K562 (cell line): ENCODE results near the gene ADCY9. TPM values are rescaled to one million over a fixed set of nuclear protein-coding genes. Genes with fewer than 3 reads are reported as not detected.

ENCODE experiments used
- ATAC-seq: fragments of 200-7000 bp; cut with Tn5 transposase; 3 replicates; pipeline ENCODE4 v1.9.1; 2020; ENCODE audit warnings: moderate library complexity
- BruUV-seq: library from RNA; stranded (reverse); fragments of 400-500 nt; replicated peaks from 2 replicates; lab custom pipeline; 2021; lab: Mats Ljungman, UMichigan
- CTCF ChIA-PET: fragments of 300-600 bp; formaldehyde crosslinking; extraction: SDS; loops from one replicate; lab custom pipeline; 2021; ENCODE audit warnings: low intra/inter-chr PET ratio; lab: Yijun Ruan, JAX
- POLR2A ChIA-PET: fragments of 300-600, 350-650 bp; sonication (Branson Sonifier 250); formaldehyde crosslinking; extraction: SDS; loops from one replicate; lab custom pipeline; 2021; ENCODE audit warnings: antibody characterized with exemption, inconsistent platforms; lab: Yijun Ruan, JAX
- DNase-seq, 4 experiments: peaks; one replicate each; pipeline versions ENCODE4 v3.0.0 to v3.0.0-alpha.2; 2011 to 2018; ENCODE audit warnings: low spot score in 3 of 4, mixed read lengths in 3 of 4; ENCODE audit errors: extremely low read depth in 1 of 4
- FAIRE-seq: peaks from 2 replicates; lab custom pipeline; 2011; peaks lifted over from hg19 to GRCh38; lab: Jason Lieb, UNC
- H2AFZ ChIP-seq: 2 replicates; pipeline ENCODE4 v1.6.0; 2011; ENCODE audit warnings: low read depth, low read length, control low read depth, inconsistent platforms
- H3K27ac ChIP-seq: fragments of 200-600 bp; 3 replicates; pipeline ENCODE4 v1.8.0; 2011; ENCODE audit warnings: low read depth, mild to moderate bottlenecking, control low read depth, inconsistent platforms, low read length, moderate library complexity, mixed read lengths; ENCODE audit errors: extremely low read depth
- H3K27me3 ChIP-seq, 2 experiments: fragments of 300-600 bp in 1 of 2; 2 replicates in 1 of 2; 3 replicates in 1 of 2; pipeline versions ENCODE4 v1.6.0 to v1.8.0; 2011; ENCODE audit warnings: inconsistent platforms in 2 of 2, low read length in 2 of 2, mild to moderate bottlenecking in 1 of 2, mixed read lengths in 1 of 2, moderate library complexity in 1 of 2; ENCODE audit not compliant: control insufficient read depth in 2 of 2, insufficient read depth in 2 of 2
- H3K36me3 ChIP-seq: fragments of 300-600 bp; 3 replicates; pipeline ENCODE4 v1.8.0; 2011; ENCODE audit warnings: mild to moderate bottlenecking, low read length, inconsistent platforms; ENCODE audit not compliant: control insufficient read depth, insufficient read depth
- H3K4me1 ChIP-seq, 2 experiments: fragments of 200-600 bp in 1 of 2; replicated peaks in 1 of 2; 2 replicates in 1 of 2; 3 replicates in 1 of 2; pipeline versions ENCODE4 v1.5.1 to v1.8.0; 2011; ENCODE audit warnings: inconsistent platforms in 2 of 2, low read length in 2 of 2, mild to moderate bottlenecking in 1 of 2, mixed read lengths in 1 of 2, moderate library complexity in 1 of 2; ENCODE audit not compliant: control insufficient read depth in 2 of 2, insufficient read depth in 2 of 2
- H3K4me2 ChIP-seq: 2 replicates; pipeline ENCODE4 v1.6.1; 2011; ENCODE audit warnings: low read length, control low read depth, inconsistent platforms, mixed read lengths; ENCODE audit not compliant: insufficient read depth
- H3K4me3 ChIP-seq: fragments of 200-600 bp; sonication (generic), shearing (Covaris generic); 2 replicates; pipeline ENCODE4 v1.5.1; 2016; ENCODE audit warnings: control low read depth, inconsistent platforms
- H3K79me2 ChIP-seq: fragments of 200-600 bp; 3 replicates; pipeline ENCODE4 v1.8.0; 2011; ENCODE audit warnings: low read length, inconsistent platforms; ENCODE audit not compliant: control insufficient read depth, insufficient read depth
- H3K9ac ChIP-seq, 2 experiments: 2 replicates each; pipeline versions ENCODE4 v1.6.0 to v1.6.1; 2011; ENCODE audit warnings: low read depth in 2 of 2, low read length in 2 of 2, control low read depth in 1 of 2, inconsistent platforms in 1 of 2, mild to moderate bottlenecking in 1 of 2, mixed read lengths in 1 of 2; ENCODE audit not compliant: insufficient read depth in 1 of 2
- H3K9me1 ChIP-seq: one replicate; pipeline ENCODE4 v1.6.0; 2011; ENCODE audit warnings: inconsistent platforms, mild to moderate bottlenecking, low read length, moderate library complexity; ENCODE audit not compliant: control insufficient read depth, insufficient read depth
- H3K9me3 ChIP-seq: replicated peaks from 2 replicates; pipeline ENCODE4 v1.5.1; 2011; ENCODE audit warnings: low read depth, low read length, inconsistent platforms; ENCODE audit not compliant: control insufficient read depth, insufficient read depth
- H4K20me1 ChIP-seq: replicated peaks from 2 replicates; pipeline ENCODE4 v1.6.1; 2011; ENCODE audit warnings: low read length, inconsistent platforms, mixed read lengths; ENCODE audit not compliant: control insufficient read depth, insufficient read depth
- ARNT ChIP-seq, 2 experiments: fragments of 450-650 bp; IDR thresholded peaks; 2 replicates each; pipeline ENCODE4 v1.6.1; 2016; ENCODE audit warnings: mild to moderate bottlenecking in 1 of 2
- FOXP4 ChIP-seq: sonication (generic); formaldehyde crosslinking; IDR thresholded peaks from 2 replicates; pipeline ENCODE4 v1.8.0; 2022; ENCODE audit warnings: mild to moderate bottlenecking, missing genetic modification reagents, borderline replicate concordance
- WGBS: fragments of 100-300 bp; shearing (Covaris generic); methylation state at CpG from one replicate; pipeline ENCODE4 v1.1.6; 2016; ENCODE audit warnings: low coverage, mixed read lengths; ENCODE audit not compliant: insufficient coverage; ENCODE audit errors: missing lambda C conversion rate; 5-methylcytosine and 5-hydroxymethylcytosine counted together
- in situ Hi-C: fragments of 300-500 bp; cut with MboI; formaldehyde crosslinking; loops from 4 replicates; pipeline ENCODE4 v1.15.0; 2018; ENCODE audit warnings: inconsistent platforms, mixed read lengths
- intact Hi-C: fragments of 100-400 bp; cut with micrococcal nuclease; formaldehyde crosslinking; loops from 2 replicates; pipeline ENCODE4 v1.14.2; 2022
- polyA plus RNA-seq, 8 experiments: library from polyadenylated mRNA; depleted of rRNA in 4 of 8; stranded (reverse) in 5 of 8; unstranded in 3 of 8; fragments of >200 nt; fragmentation: Nextera tagmentation in 2 of 8; fragmentation: Illumina TruSeq in 1 of 8; extraction: Ambion mirVana in 2 of 8; extraction: Trizol in 1 of 8; gene quantifications; 2 replicates each; pipeline versions ENCODE4 v1.2.1 to v1.2.3, GENCODE V29; 2011 to 2014; ENCODE audit warnings: inconsistent platforms in 1 of 8, missing spikeins in 1 of 8
- total RNA-seq, 7 experiments: library from RNA; depleted of rRNA in 6 of 7; stranded (reverse); fragments of >200 nt in 6 of 7; fragmentation: Illumina TruSeq in 2 of 7; extraction: Trizol in 2 of 7; gene quantifications; 2 replicates each; pipeline versions ENCODE4 v1.2.1 to v1.2.3, GENCODE V29; 2011 to 2021; ENCODE audit warnings: low replicate concordance in 1 of 7
- TF ChIP-seq, protein P1 (sequence below): IDR thresholded peaks from 2 replicates; pipeline ENCODE4 v1.6.1; 2016; ENCODE audit warnings: missing genetic modification characterization, missing compliant biosample characterization

Gene ADCY9
- total and polyA plus RNA-seq, 9 of the 15 experiments (the other 6 are each of a cell fraction or from before 2014, with no cell fraction given), result 0.03 to 0.29 (median 0.17) TPM

DNA sequence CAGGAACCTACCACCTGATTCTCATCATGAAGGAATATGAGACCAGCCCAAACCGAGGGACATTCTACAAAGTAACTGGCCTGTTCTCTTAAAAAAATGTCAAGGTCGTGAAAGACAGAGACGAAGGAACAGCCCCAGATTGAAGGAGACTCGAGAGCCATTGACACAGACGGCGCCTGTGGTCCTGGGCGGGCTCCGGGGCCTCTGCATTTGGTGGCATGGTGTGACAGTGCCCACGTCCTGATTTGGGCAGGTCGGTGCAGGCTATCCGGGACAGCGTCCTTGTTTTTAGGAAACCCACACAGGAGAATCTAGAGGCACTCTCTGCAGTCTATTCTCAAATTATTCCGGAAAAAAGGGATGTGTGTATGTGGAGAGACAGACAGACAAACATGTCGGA lies 64.1 kb downstream of the ADCY9 start:
- H3K27me3 ChIP-seq, result peaks cover 35 to 74% of the 10 kb centered on the region in 2 experiments; a peak in 4 of 5 replicates
- no peak for FAIRE-seq
- intact Hi-C loops (no loop called here), in situ Hi-C loops (no loop called here)
- no peaks in the 10 kb centered on the region for H3K9me1 ChIP-seq
- no peak overlapping the region for H3K4me3 ChIP-seq
- no peak overlapping the region for H3K4me2 ChIP-seq
- ATAC-seq, result no peak
- TF ChIP-seq FOXP4 (CRISPR knock-in tag) (no peak), ARNT (IDR thresholded peaks at IDR 0.05) (no peak)
- TF ChIP-seq, protein P1, sequence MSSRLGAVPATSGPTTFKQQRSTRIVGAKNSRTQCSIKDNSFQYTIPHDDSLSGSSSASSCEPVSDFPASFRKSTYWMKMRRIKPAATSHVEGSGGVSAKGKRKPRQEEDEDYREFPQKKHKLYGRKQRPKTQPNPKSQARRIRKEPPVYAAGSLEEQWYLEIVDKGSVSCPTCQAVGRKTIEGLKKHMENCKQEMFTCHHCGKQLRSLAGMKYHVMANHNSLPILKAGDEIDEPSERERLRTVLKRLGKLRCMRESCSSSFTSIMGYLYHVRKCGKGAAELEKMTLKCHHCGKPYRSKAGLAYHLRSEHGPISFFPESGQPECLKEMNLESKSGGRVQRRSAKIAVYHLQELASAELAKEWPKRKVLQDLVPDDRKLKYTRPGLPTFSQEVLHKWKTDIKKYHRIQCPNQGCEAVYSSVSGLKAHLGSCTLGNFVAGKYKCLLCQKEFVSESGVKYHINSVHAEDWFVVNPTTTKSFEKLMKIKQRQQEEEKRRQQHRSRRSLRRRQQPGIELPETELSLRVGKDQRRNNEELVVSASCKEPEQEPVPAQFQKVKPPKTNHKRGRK (tag), result no peak
- H3K79me2 ChIP-seq, result no peaks in the 10 kb centered on the region
- no peak overlapping the region for H2AFZ ChIP-seq
- POLR2A ChIA-PET, result no interaction called here
- H3K9me3 ChIP-seq, result no peaks in the 10 kb centered on the region; the same call in 1 of the 2 replicates
- H4K20me1 ChIP-seq, result no peaks in the 10 kb centered on the region
- BruUV-seq, result no TSS peak
- H3K36me3 ChIP-seq, result no peaks in the 10 kb centered on the region
- no peak overlapping the region for H3K27ac ChIP-seq
- H3K4me1 ChIP-seq, result no peaks in the 10 kb centered on the region; a peak in 1 of 5 replicates
- CTCF ChIA-PET, result no interaction called here
- H3K9ac ChIP-seq, result no peak overlapping the region
- WGBS, result 2% methylated on average over 14 of the region's 14 CpGs
- no peak for DNase-seq
